A673 (cell line): ENCODE measurements around the gene CDKN2B-AS1. TPM values are rescaled to one million over a fixed set of nuclear protein-coding genes. Genes with fewer than 3 reads are reported as not detected.

Experiments used
- BruUV-seq: library from RNA; stranded (reverse); fragments of 400-500 nt; replicated peaks from 2 replicates; lab custom pipeline; 2021; lab: Mats Ljungman, UMichigan
- CTCF ChIA-PET: fragments of 300-600 bp; sonication (Branson Sonifier 250); formaldehyde crosslinking; loops from one replicate; lab custom pipeline; 2022; ENCODE audit warnings: antibody characterized with exemption; lab: Charles Lee
- POLR2A ChIA-PET: fragments of 300-600 bp; sonication (Branson Sonifier 250); formaldehyde crosslinking; loops from one replicate; lab custom pipeline; 2022; ENCODE audit warnings: antibody characterized with exemption; ENCODE audit not compliant: low non-redundant PET; lab: Charles Lee
- DNase-seq: peaks from one replicate; pipeline ENCODE4 v3.0.0-alpha.2; 2015; ENCODE audit warnings: low spot score
- H3K27ac ChIP-seq: fragments of 200-600 bp; sonication (generic); 2 replicates; pipeline ENCODE4 v1.5.1; 2016; ENCODE audit warnings: mixed run types, low read depth, mild to moderate bottlenecking, mixed read lengths, antibody characterized with exemption, low read length; ENCODE audit not compliant: poor library complexity, severe bottlenecking
- H3K27me3 ChIP-seq: fragments of 200-600 bp; sonication (generic); replicated peaks from 2 replicates; pipeline ENCODE4 v1.6.1; 2017; ENCODE audit warnings: mixed run types, low read depth, mild to moderate bottlenecking, mixed read lengths, antibody characterized with exemption, low read length; ENCODE audit not compliant: insufficient read depth, poor library complexity
- H3K36me3 ChIP-seq: fragments of 200-600 bp; sonication (generic); 2 replicates; pipeline ENCODE4 v1.6.1; 2016; ENCODE audit warnings: mixed run types, mild to moderate bottlenecking, mixed read lengths, antibody characterized with exemption, low read length; ENCODE audit not compliant: insufficient read depth, poor library complexity, severe bottlenecking
- H3K4me1 ChIP-seq: fragments of 200-600 bp; sonication (generic); 2 replicates; pipeline ENCODE4 v1.6.1; 2017; ENCODE audit warnings: mixed run types, mild to moderate bottlenecking, mixed read lengths, antibody characterized with exemption, low read length; ENCODE audit not compliant: insufficient read depth, poor library complexity, severe bottlenecking
- H3K4me3 ChIP-seq: fragments of 200-600 bp; sonication (generic); 2 replicates; pipeline ENCODE4 v1.5.1; 2016; ENCODE audit warnings: low read depth, mixed run types, mild to moderate bottlenecking, mixed read lengths, low read length; ENCODE audit not compliant: poor library complexity, severe bottlenecking
- H3K9me3 ChIP-seq: fragments of 200-600 bp; sonication (generic); 2 replicates; pipeline ENCODE4 v1.6.1; 2016; ENCODE audit warnings: mixed run types, low read depth, mild to moderate bottlenecking, mixed read lengths, antibody characterized with exemption, low read length; ENCODE audit not compliant: poor library complexity, severe bottlenecking
- CTCF ChIP-seq: fragments of 300-800, 200-600 bp; sonication (generic); conservative IDR thresholded peaks from 2 replicates; pipeline ENCODE4 v1.5.1; 2017; ENCODE audit warnings: low read depth, mild to moderate bottlenecking, antibody characterized with exemption, low read length, moderate library complexity, mixed read lengths
- EZH2 ChIP-seq: fragments of 200-600 bp; sonication (generic); IDR thresholded peaks from 2 replicates; pipeline ENCODE4 v1.6.1; 2017; ENCODE audit warnings: borderline replicate concordance, low read depth, mild to moderate bottlenecking, mixed read lengths, antibody characterized with exemption, low read length; ENCODE audit not compliant: poor library complexity, severe bottlenecking
- intact Hi-C: fragments of 100-400 bp; cut with micrococcal nuclease; formaldehyde crosslinking; loops from one replicate; pipeline ENCODE4 v1.10.0; 2022; ENCODE audit not compliant: unreplicated experiment
- total RNA-seq: library from RNA; stranded (reverse); gene quantifications from 2 replicates; pipeline ENCODE4 v1.2.3, GENCODE V29; 2021

The CDKN2B-AS1 gene
- total RNA-seq, 1 experiment from 2014 or later: not detected

- no peak overlapping the region for H3K4me3 ChIP-seq
- no peak overlapping the region for H3K27ac ChIP-seq
- BruUV-seq: no TSS peak
- ChIA-PET POLR2A (no interaction called here), CTCF (no interaction called here)
- no peak for DNase-seq
- H3K36me3 ChIP-seq: no peaks in the 10 kb centered on the region
- no peaks in the 10 kb centered on the region for H3K27me3 ChIP-seq
- intact Hi-C loops: no loop called here
- no peaks in the 10 kb centered on the region for H3K9me3 ChIP-seq
- no peaks in the 10 kb centered on the region for H3K4me1 ChIP-seq
- TF ChIP-seq CTCF: no peak
Observed at GRCh38 chr9:22043928-22044327, 49.3 kb downstream of the CDKN2B-AS1 start.

GRCh38 chr9:22044583-22044982 lies 50.0 kb downstream of the CDKN2B-AS1 start:
- no peaks in the 10 kb centered on the region for H3K36me3 ChIP-seq
- no peaks in the 10 kb centered on the region for H3K9me3 ChIP-seq
- DNase-seq: no peak
- no peaks in the 10 kb centered on the region for H3K27me3 ChIP-seq
- no peak for TF ChIP-seq EZH2
- TF ChIP-seq CTCF: no peak
- ChIA-PET POLR2A (no interaction called here), CTCF (no interaction called here)
- BruUV-seq: no TSS peak
- H3K4me3 ChIP-seq: no peak overlapping the region
- H3K4me1 ChIP-seq: no peaks in the 10 kb centered on the region
- no peak overlapping the region for H3K27ac ChIP-seq
- intact Hi-C loops: no loop called here

GRCh38 chr9:22045423-22045822 lies 50.8 kb downstream of the CDKN2B-AS1 start:
- H3K27me3 ChIP-seq: no peaks in the 10 kb centered on the region
- intact Hi-C loops: no loop called here
- DNase-seq: no peak
- ChIA-PET POLR2A (no interaction called here), CTCF (no interaction called here)
- no peak overlapping the region for H3K27ac ChIP-seq
- no peaks in the 10 kb centered on the region for H3K9me3 ChIP-seq
- BruUV-seq: no TSS peak
- no peaks in the 10 kb centered on the region for H3K4me1 ChIP-seq
- TF ChIP-seq CTCF: no peak
- no peak for TF ChIP-seq EZH2
- no peak overlapping the region for H3K4me3 ChIP-seq
- no peaks in the 10 kb centered on the region for H3K36me3 ChIP-seq
